Activated CD4-positive, alpha-beta T cell treated with anti-CD3 and anti-CD28 coated beads, Interleukin-2, amount 50 U/mL, for 4 hours (primary cell): ENCODE data around the gene WDR93.
A peak's percentile ranks its signal among the peaks of the same experiment; 100 is the strongest.

Source experiments
- DNase-seq, 2 experiments: peaks; one replicate each; pipeline ENCODE4 v3.0.0-alpha.2; 2020

Gene WDR93

GRCh38 chr15:89750560-89751542 lies 60.2 kb downstream of the WDR93 start, which contains the start of gene MESP1:
TSS of gene MESP1 (minus strand) at chr15:89751249. CDS start at chr15:89751231, 18 bp downstream.
- DNase-seq: peak; percentile 75 to 78

GRCh38 chr15:89751748-89752147 lies 61.1 kb downstream of the WDR93 start:
- no peak for DNase-seq

- DNase-seq: no peak
Observed at GRCh38 chr15:89753855-89754254, 63.2 kb downstream of the WDR93 start.

- no peak for DNase-seq
Observed at GRCh38 chr15:89754361-89755154, 63.9 kb downstream of the WDR93 start.

- no peak for DNase-seq
Observed at GRCh38 chr15:89755701-89756100, 65.1 kb downstream of the WDR93 start.

GRCh38 chr15:89756897-89757296 lies 66.3 kb downstream of the WDR93 start:
- no peak for DNase-seq

- DNase-seq: no peak
Observed at GRCh38 chr15:89758283-89758682, 67.7 kb downstream of the WDR93 start.

- no peak for DNase-seq
Observed at GRCh38 chr15:89758981-89759380, 68.4 kb downstream of the WDR93 start.

- no peak for DNase-seq
Observed at GRCh38 chr15:89759835-89760234, 69.2 kb downstream of the WDR93 start.

- DNase-seq: peak; percentile 46 to 55
Observed at GRCh38 chr15:89760303-89761008, 69.8 kb downstream of the WDR93 start.

GRCh38 chr15:89761009-89761831 lies 70.6 kb downstream of the WDR93 start:
- DNase-seq: no peak

GRCh38 chr15:89761929-89762328 lies 71.3 kb downstream of the WDR93 start:
- no peak for DNase-seq

- no peak for DNase-seq
Observed at GRCh38 chr15:89765694-89766093, 75.1 kb downstream of the WDR93 start.

- no peak for DNase-seq
Observed at GRCh38 chr15:89766357-89767311, 76.0 kb downstream of the WDR93 start.

- no peak for DNase-seq
Observed at GRCh38 chr15:89767411-89767915, 76.9 kb downstream of the WDR93 start.

GRCh38 chr15:89768071-89768500 lies 77.5 kb downstream of the WDR93 start:
- no peak for DNase-seq

- no peak for DNase-seq
Observed at GRCh38 chr15:89769366-89769765, 78.8 kb downstream of the WDR93 start.

GRCh38 chr15:89770041-89770440 lies 79.4 kb downstream of the WDR93 start:
- no peak for DNase-seq

GRCh38 chr15:89772932-89773583 lies 82.4 kb downstream of the WDR93 start:
- DNase-seq: no peak

- DNase-seq: no peak
Observed at GRCh38 chr15:89774492-89774891, 83.9 kb downstream of the WDR93 start.
